Bone marrow (tissue), 2 donors: Measurements from ENCODE around the gene TRIO.
A peak's percentile ranks its signal among the peaks of the same experiment; 100 is the strongest.

Experiments used
- DNase-seq, 2 donors: peaks; one replicate each; lab custom pipeline; 2025; lab: John Stamatoyannopoulos, UW

Gene TRIO

GRCh38 chr5:14330291-14330690 is 187.1 kb downstream of the TRIO start:
- no peak for DNase-seq

- no peak for DNase-seq
These were observed 187.7 kb downstream of the TRIO start for GRCh38 chr5:14330729-14331385.

GRCh38 chr5:14331386-14331781 is 188.2 kb downstream of the TRIO start:
- DNase-seq = peak in 1 of 2 donors; percentile 51

GRCh38 chr5:14332038-14332631 is 189.0 kb downstream of the TRIO start:
- no peak for DNase-seq

- DNase-seq = no peak
These were observed 189.6 kb downstream of the TRIO start for GRCh38 chr5:14332746-14333145.

- DNase-seq = no peak
These were observed 194.5 kb downstream of the TRIO start for GRCh38 chr5:14337593-14337992.

- DNase-seq = no peak
These were observed 196.3 kb downstream of the TRIO start for GRCh38 chr5:14339468-14339867.

- DNase-seq = no peak
These were observed 198.6 kb downstream of the TRIO start for GRCh38 chr5:14341571-14342230.

GRCh38 chr5:14342306-14342705 is 199.2 kb downstream of the TRIO start:
- no peak for DNase-seq

GRCh38 chr5:14343376-14343775 is 200.2 kb downstream of the TRIO start:
- DNase-seq = no peak

GRCh38 chr5:14347522-14347921 is 204.4 kb downstream of the TRIO start:
- DNase-seq = no peak

GRCh38 chr5:14348142-14348541 is 205.0 kb downstream of the TRIO start:
- DNase-seq = no peak

GRCh38 chr5:14349029-14349428 is 205.9 kb downstream of the TRIO start:
- DNase-seq = no peak

GRCh38 chr5:14351086-14351661 is 208.0 kb downstream of the TRIO start:
- no peak for DNase-seq

- DNase-seq = peak; percentile 13 to 52
These were observed 208.9 kb downstream of the TRIO start for GRCh38 chr5:14351845-14352712.

- no peak for DNase-seq
These were observed 210.8 kb downstream of the TRIO start for GRCh38 chr5:14353726-14354474.

- DNase-seq = no peak
These were observed 212.2 kb downstream of the TRIO start for GRCh38 chr5:14355391-14355790.

- no peak for DNase-seq
These were observed 213.2 kb downstream of the TRIO start for GRCh38 chr5:14356305-14356704.

GRCh38 chr5:14357441-14357840 is 214.3 kb downstream of the TRIO start:
- DNase-seq = no peak

- no peak for DNase-seq
These were observed 214.7 kb downstream of the TRIO start for GRCh38 chr5:14357851-14358250.

GRCh38 chr5:14358536-14358935 is 215.4 kb downstream of the TRIO start:
- DNase-seq = no peak
